Thyroid gland (tissue), 4 donors: ENCODE data around the gene TLE5. TPM values are rescaled to one million over a fixed set of nuclear protein-coding genes. Genes with fewer than 3 reads are reported as not detected.
A peak's percentile ranks its signal among the peaks of the same experiment; 100 is the strongest.
"Not testable (repeated sequence)": the region's sequence is repeated elsewhere in the genome, so short reads cannot be mapped to it uniquely, and the experiment has no call there.

Source experiments
- DNase-seq, 2 donors: peaks; one replicate each; pipeline ENCODE4 v3.0.0-alpha.2; 2019
- H3K27ac ChIP-seq, 3 donors: fragments of 200-600 bp; sonication (generic); 1 replicate in 2 of 3; 2 replicates in 1 of 3; pipeline ENCODE4 v1.5.1; 2016 to 2019; ENCODE audit warnings: mild to moderate bottlenecking in 1 of 3, moderate library complexity in 1 of 3
- H3K27me3 ChIP-seq: fragments of 200-600 bp; sonication (generic); one replicate; pipeline ENCODE4 v1.5.1; 2019
- H3K36me3 ChIP-seq, 2 donors: fragments of 200-600 bp; sonication (generic); one replicate each; pipeline ENCODE4 v1.5.1; 2016 to 2019
- H3K4me1 ChIP-seq, 2 donors: fragments of 200-600 bp; sonication (generic); one replicate each; pipeline ENCODE4 v1.5.1; 2017 to 2019
- H3K4me3 ChIP-seq, 3 donors: fragments of 200-600 bp; sonication (generic); replicated peaks in 1 of 3; 1 replicate in 2 of 3; 2 replicates in 1 of 3; pipeline ENCODE4 v1.5.1; 2016; ENCODE audit warnings: mild to moderate bottlenecking in 1 of 3
- H3K9me3 ChIP-seq: fragments of 200-600 bp; sonication (generic); one replicate; pipeline ENCODE4 v1.5.1; 2017
- CTCF ChIP-seq, 6 experiments: fragments of 200-600 bp in 3 of 6; fragments of 450-650 bp in 3 of 6; sonication (generic) in 3 of 6; IDR thresholded peaks; one replicate each; pipeline ENCODE4 v1.5.1; 2016 to 2019; ENCODE audit warnings: antibody characterized with exemption in 6 of 6, mild to moderate bottlenecking in 2 of 6, inconsistent platforms in 1 of 6, moderate library complexity in 1 of 6
- POLR2A ChIP-seq, 2 donors: fragments of 450-650 bp; IDR thresholded peaks; one replicate each; pipeline ENCODE4 v1.6.1; 2017; ENCODE audit warnings: antibody characterized with exemption in 2 of 2, mild to moderate bottlenecking in 2 of 2, moderate library complexity in 1 of 2
- WGBS, 2 donors: methylation state at CpG; one replicate each; pipeline ENCODE4 v1.1.5; 2017; 5-methylcytosine and 5-hydroxymethylcytosine counted together
- intact Hi-C: fragments of 100-400 bp; cut with DNase I; formaldehyde crosslinking; loops from one replicate; pipeline ENCODE4 v1.15.1; 2023
- total RNA-seq, 4 donors: library from RNA; depleted of rRNA; stranded (reverse); fragments of >200 nt; gene quantifications; one replicate each; pipeline ENCODE4 v1.2.3, GENCODE V29; 2016

Gene TLE5
- total RNA-seq, 4 donors from 2014 or later: 398 to 892 (median 498) TPM

DNA sequence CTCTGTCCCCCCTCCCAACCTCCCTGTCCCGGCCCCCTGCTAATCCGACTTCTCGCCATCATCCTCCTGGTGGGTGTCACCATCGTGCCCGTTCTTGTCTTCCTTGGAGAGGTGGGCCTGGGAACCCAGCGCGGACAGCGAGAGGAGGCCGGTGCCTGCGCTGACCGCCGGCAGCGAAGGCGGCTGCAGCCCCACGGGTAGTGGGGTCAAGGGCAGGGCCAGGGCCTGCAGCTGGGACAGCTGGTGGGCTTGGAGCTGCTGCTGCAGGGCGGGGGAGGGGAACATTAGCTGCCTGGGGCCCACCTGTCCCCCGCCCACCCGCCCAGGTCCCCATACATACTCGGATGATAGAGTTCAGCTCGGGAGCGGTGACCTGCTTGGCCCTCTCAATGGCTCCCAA is 8.5 kb downstream of the TLE5 start:
- no peak for DNase-seq

DNA sequence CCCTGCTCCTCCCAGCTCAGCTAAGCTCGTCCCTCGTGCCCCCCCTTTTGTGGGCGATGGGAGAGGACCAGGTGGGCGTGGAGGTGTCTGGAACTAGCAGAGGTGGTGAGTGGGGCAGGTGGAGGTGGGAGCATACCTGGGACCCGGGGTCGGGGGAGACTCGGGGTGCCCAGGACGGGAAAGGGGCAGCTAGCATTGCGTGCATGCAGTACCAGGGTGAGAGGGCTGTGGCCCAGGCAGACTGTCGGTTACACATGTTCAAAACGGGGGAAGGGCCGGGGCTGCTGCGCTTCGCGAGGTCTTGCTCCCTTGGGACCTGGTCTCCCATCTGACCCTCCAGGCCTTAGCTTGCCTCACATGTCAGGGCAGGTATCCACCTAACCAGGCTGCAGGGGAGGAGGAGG is 9.1 kb downstream of the TLE5 start:
- WGBS, 2 donors: 71 to 80% methylated on average over 7 to 15 of the region's 15 CpGs
- Histone ChIP-seq H3K4me3 (no peak overlapping the region), H3K9me3 (no peaks in the 10 kb centered on the region), H3K4me1 (peaks cover 31 to 49% of the 10 kb centered on the region in 2 donors), H3K36me3 (peaks cover 28% of the 10 kb centered on the region in 2 donors), H3K27me3 (no peaks in the 10 kb centered on the region), H3K27ac (no peak overlapping the region)
- intact Hi-C loops: no loop called here
- DNase-seq: no peak
- TF ChIP-seq POLR2A (IDR thresholded peaks at IDR 0.05) (no peak), CTCF (IDR thresholded peaks at IDR 0.05) (no peak)

More for the DNA sequence above, 8.5 kb downstream of the TLE5 start:
- Histone ChIP-seq H3K27me3 (no peaks in the 10 kb centered on the region), H3K4me1 (peaks cover 37 to 55% of the 10 kb centered on the region in 2 donors), H3K36me3 (peaks cover 31 to 33% of the 10 kb centered on the region in 2 donors), H3K27ac (no peak overlapping the region), H3K9me3 (no peaks in the 10 kb centered on the region), H3K4me3 (no peak overlapping the region)
- 87 to 94% methylated on average over 14 to 21 of the region's 21 CpGs for WGBS, 2 donors
- TF ChIP-seq CTCF (IDR thresholded peaks at IDR 0.05): no peak
- TF ChIP-seq POLR2A (IDR thresholded peaks at IDR 0.05): no peak
- intact Hi-C loops: no loop called here

DNA sequence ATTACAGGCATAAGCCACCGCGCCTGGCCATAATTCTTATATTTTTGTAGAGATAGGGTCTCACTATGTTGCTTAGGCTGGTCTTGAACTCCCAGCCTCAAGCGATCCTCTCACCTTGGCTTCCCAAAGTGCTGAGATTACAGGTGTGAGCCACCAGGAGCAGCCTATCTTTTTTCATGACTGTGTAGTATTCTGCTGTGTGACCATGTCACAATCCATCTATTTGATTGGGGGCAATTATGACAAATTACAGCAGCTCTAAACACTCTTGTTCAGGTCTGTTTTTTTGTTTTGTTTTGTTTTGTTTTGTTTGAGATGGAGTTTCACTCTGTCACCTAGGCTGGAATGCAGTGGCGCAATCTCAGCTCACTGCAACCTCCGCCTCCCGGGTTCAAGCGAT is 12.3 kb downstream of the TLE5 start:
- DNase-seq, H3K9me3 ChIP-seq, intact Hi-C loops, H3K27me3 ChIP-seq, H3K4me3 ChIP-seq: not testable (repeated sequence)
- H3K4me1 ChIP-seq: peaks cover 9 to 22% of the 10 kb centered on the region in 2 donors
- 93 to 96% methylated on average over 7 of the region's 7 CpGs for WGBS, 2 donors
- peaks cover 18 to 20% of the 10 kb centered on the region in 2 donors for H3K36me3 ChIP-seq
- peak overlapping the region in 1 of 3 donors; percentile 68 for H3K27ac ChIP-seq

- TF ChIP-seq POLR2A (IDR thresholded peaks at IDR 0.05) (no peak), CTCF (IDR thresholded peaks at IDR 0.05) (no peak)
- Histone ChIP-seq H3K27ac (peak overlapping the region in 1 of 3 donors; percentile 24), H3K27me3 (no peaks in the 10 kb centered on the region)
These were observed 13.2 kb downstream of the TLE5 start for GRCh38 chr19:3049089-3049488.

GRCh38 chr19:3048190-3048533 is 14.1 kb downstream of the TLE5 start:
- intact Hi-C loops: loop anchor here (5.0 kb wide), 1 partner anchor 76 kb away; no protein-coding TSS in a partner anchor
- TF ChIP-seq CTCF (IDR thresholded peaks at IDR 0.05) (no peak), POLR2A (IDR thresholded peaks at IDR 0.05) (no peak)
- H3K36me3 ChIP-seq: peaks cover 0 to 1% of the 10 kb centered on the region in 2 donors
- peak overlapping the region in 2 of 3 donors; percentile 69 to 75 for H3K27ac ChIP-seq
- H3K4me1 ChIP-seq: peaks cover 9 to 15% of the 10 kb centered on the region in 2 donors
- WGBS, 2 donors: 94 to 95% methylated on average over 5 of the region's 5 CpGs
- DNase-seq: no peak
- no peaks in the 10 kb centered on the region for H3K27me3 ChIP-seq
- H3K4me3 ChIP-seq: no peak overlapping the region
- H3K9me3 ChIP-seq: no peaks in the 10 kb centered on the region

More at GRCh38 chr19:3049089-3049488, 13.2 kb downstream of the TLE5 start:
- peaks cover 9 to 11% of the 10 kb centered on the region in 2 donors for H3K36me3 ChIP-seq
- 96 to 97% methylated on average over 3 of the region's 3 CpGs for WGBS, 2 donors
- no peak for DNase-seq
- H3K4me3 ChIP-seq: no peak overlapping the region
- intact Hi-C loops: loop anchor here (5.0 kb wide), 1 partner anchor 77 kb away; no protein-coding TSS in a partner anchor
- no peaks in the 10 kb centered on the region for H3K9me3 ChIP-seq
- peaks cover 9 to 15% of the 10 kb centered on the region in 2 donors for H3K4me1 ChIP-seq
